Fibroblast of lung (primary cell): ENCODE results near the gene RBL1. TPM values are rescaled to one million over a fixed set of nuclear protein-coding genes. Genes with fewer than 3 reads are reported as not detected.

ENCODE experiments used
- DNase-seq, 2 donors: peaks; one replicate each; pipeline versions ENCODE4 v3.0.0 to v3.0.0-alpha.2; 2010; ENCODE audit warnings: low read depth in 2 of 2
- H2AFZ ChIP-seq: 2 replicates; pipeline ENCODE4 v1.5.1; 2012; ENCODE audit warnings: low read length, control low read depth, inconsistent platforms
- H3K27ac ChIP-seq: 2 replicates; pipeline ENCODE4 v1.5.1; 2011; ENCODE audit warnings: low read length, control low read depth; ENCODE audit not compliant: insufficient read depth
- H3K27me3 ChIP-seq: 2 replicates; pipeline ENCODE4 v1.5.1; 2011; ENCODE audit warnings: mild to moderate bottlenecking, low read length; ENCODE audit not compliant: control insufficient read depth, insufficient read depth
- H3K36me3 ChIP-seq: 2 replicates; pipeline ENCODE4 v1.5.1; 2011; ENCODE audit warnings: low read length; ENCODE audit not compliant: control insufficient read depth, insufficient read depth
- H3K4me1 ChIP-seq: 2 replicates; pipeline ENCODE4 v1.5.1; 2011; ENCODE audit warnings: low read length; ENCODE audit not compliant: control insufficient read depth, insufficient read depth; ENCODE audit errors: extremely low read depth
- H3K4me2 ChIP-seq: 2 replicates; pipeline ENCODE4 v1.5.1; 2011; ENCODE audit warnings: low read length, control low read depth; ENCODE audit not compliant: insufficient read depth; ENCODE audit errors: extremely low read depth
- H3K4me3 ChIP-seq, 4 experiments: fragments of 200-600 bp in 1 of 4; sonication (generic) in 1 of 4; replicated peaks in 1 of 4; 2 replicates each; pipeline ENCODE4 v1.5.1; 2011 to 2016; ENCODE audit warnings: low read length in 4 of 4, low read depth in 3 of 4, mild to moderate bottlenecking in 3 of 4, control low read depth in 2 of 4, inconsistent platforms in 1 of 4, mixed read lengths in 1 of 4; ENCODE audit not compliant: insufficient read depth in 1 of 4; ENCODE audit errors: control extremely low read depth in 1 of 4
- H3K79me2 ChIP-seq: 2 replicates; pipeline ENCODE4 v1.5.1; 2012; ENCODE audit warnings: mild to moderate bottlenecking, low read length, inconsistent platforms; ENCODE audit not compliant: control insufficient read depth, insufficient read depth
- H3K9ac ChIP-seq: 2 replicates; pipeline ENCODE4 v1.5.1; 2011; ENCODE audit warnings: mild to moderate bottlenecking, low read length, control low read depth; ENCODE audit not compliant: insufficient read depth
- H3K9me3 ChIP-seq: 2 replicates; pipeline ENCODE4 v1.5.1; 2012; ENCODE audit warnings: low read depth, low read length; ENCODE audit not compliant: control insufficient read depth, insufficient read depth
- H4K20me1 ChIP-seq: 2 replicates; pipeline ENCODE4 v1.5.1; 2011; ENCODE audit warnings: low read length; ENCODE audit not compliant: control insufficient read depth, insufficient read depth; ENCODE audit errors: extremely low read depth
- CTCF ChIP-seq, 2 donors: IDR thresholded peaks in 1 of 2; conservative IDR thresholded peaks in 1 of 2; 1 replicate in 1 of 2; 2 replicates in 1 of 2; pipeline ENCODE4 v1.5.1; 2011 to 2012; ENCODE audit warnings: low read length in 2 of 2, control low read depth in 1 of 2, inconsistent platforms in 1 of 2, low read depth in 1 of 2, mild to moderate bottlenecking in 1 of 2
- EZH2 ChIP-seq: IDR thresholded peaks from 2 replicates; pipeline ENCODE4 v1.5.1; 2012; ENCODE audit warnings: low read length, control low read depth, mild to moderate bottlenecking; ENCODE audit errors: missing control alignments
- polyA plus RNA-seq, 2 donors: library from polyadenylated mRNA; depleted of rRNA in 1 of 2; stranded (reverse) in 1 of 2; unstranded in 1 of 2; fragments of >200 nt; gene quantifications; 2 replicates each; pipeline ENCODE4 v1.2.1, GENCODE V29; 2011 to 2012; ENCODE audit warnings: missing spikeins in 1 of 2
- total RNA-seq: library from RNA; depleted of rRNA; stranded (reverse); fragments of >200 nt; gene quantifications from 2 replicates; pipeline ENCODE4 v1.2.1, GENCODE V29; 2014

Gene RBL1
- total and polyA plus RNA-seq, 2 donors (not counting 1 experiment from before 2014, with no cell fraction given) = 6.9 to 9.1 TPM

- no peaks in the 10 kb centered on the region for H3K79me2 ChIP-seq
- no peak overlapping the region for H3K4me3 ChIP-seq
- H3K9me3 ChIP-seq = no peaks in the 10 kb centered on the region
- DNase-seq = no peak
- H3K9ac ChIP-seq = no peak overlapping the region
- no peak overlapping the region for H3K27ac ChIP-seq
- no peak overlapping the region for H3K4me2 ChIP-seq
- H2AFZ ChIP-seq = no peak overlapping the region
- H4K20me1 ChIP-seq = no peaks in the 10 kb centered on the region
- TF ChIP-seq EZH2 = no peak
- no peak for TF ChIP-seq CTCF (conservative IDR thresholded peaks at IDR 0.05 in 1 of 2, IDR thresholded peaks at IDR 0.05 in 1 of 2; ENCODE audit: low read depth in 1 of 2, low read length in 2 of 2)
- H3K36me3 ChIP-seq = no peaks in the 10 kb centered on the region
- no peaks in the 10 kb centered on the region for H3K4me1 ChIP-seq
- no peaks in the 10 kb centered on the region for H3K27me3 ChIP-seq
These were observed 102.9 kb downstream of the RBL1 start for GRCh38 chr20:36992802-36993334.

GRCh38 chr20:36991703-36992102 is 104.1 kb downstream of the RBL1 start:
- no peak for DNase-seq
- Histone ChIP-seq H3K4me3 (no peak overlapping the region), H3K4me1 (no peaks in the 10 kb centered on the region), H3K27ac (no peak overlapping the region), H4K20me1 (no peaks in the 10 kb centered on the region), H3K9me3 (no peaks in the 10 kb centered on the region), H3K27me3 (no peaks in the 10 kb centered on the region), H3K36me3 (no peaks in the 10 kb centered on the region), H2AFZ (no peak overlapping the region), H3K9ac (no peak overlapping the region), H3K4me2 (no peak overlapping the region), H3K79me2 (no peaks in the 10 kb centered on the region)
- TF ChIP-seq EZH2 = no peak
- TF ChIP-seq CTCF (conservative IDR thresholded peaks at IDR 0.05 in 1 of 2, IDR thresholded peaks at IDR 0.05 in 1 of 2; ENCODE audit: low read depth in 1 of 2, low read length in 2 of 2) = no peak

GRCh38 chr20:36989797-36990196 is 106.0 kb downstream of the RBL1 start:
- H2AFZ ChIP-seq = no peak overlapping the region
- TF ChIP-seq EZH2 (no peak), CTCF (conservative IDR thresholded peaks at IDR 0.05 in 1 of 2, IDR thresholded peaks at IDR 0.05 in 1 of 2; ENCODE audit: low read depth in 1 of 2, low read length in 2 of 2) (no peak)
- no peak overlapping the region for H3K9ac ChIP-seq
- no peaks in the 10 kb centered on the region for H3K79me2 ChIP-seq
- H3K36me3 ChIP-seq = no peaks in the 10 kb centered on the region
- H3K27ac ChIP-seq = no peak overlapping the region
- no peaks in the 10 kb centered on the region for H3K9me3 ChIP-seq
- no peaks in the 10 kb centered on the region for H3K4me1 ChIP-seq
- no peaks in the 10 kb centered on the region for H3K27me3 ChIP-seq
- DNase-seq = no peak
- no peak overlapping the region for H3K4me2 ChIP-seq
- H4K20me1 ChIP-seq = no peaks in the 10 kb centered on the region
- H3K4me3 ChIP-seq = no peak overlapping the region
